Liver (tissue), 3 donors: ENCODE measurements around the gene SIX4.

Source experiments
- HNF4G ChIP-seq: IDR thresholded peaks from 2 replicates; pipeline ENCODE4 v1.6.1; 2016; ENCODE audit warnings: antibody characterized with exemption
- TF ChIP-seq, protein P1 (sequence below): fragments of 150-350 bp; IDR thresholded peaks from 2 replicates; pipeline ENCODE4 v1.5.1; 2017; ENCODE audit warnings: improper control_type of control experiment, low read depth, low read length; ENCODE audit not compliant: missing input control
- TF ChIP-seq, protein P2 (sequence below): IDR thresholded peaks from 2 replicates; pipeline ENCODE4 v1.6.1; 2016; ENCODE audit warnings: antibody characterized with exemption, mild to moderate bottlenecking
- donor health status: healthy.
- donor health status: healthy.

DNA sequence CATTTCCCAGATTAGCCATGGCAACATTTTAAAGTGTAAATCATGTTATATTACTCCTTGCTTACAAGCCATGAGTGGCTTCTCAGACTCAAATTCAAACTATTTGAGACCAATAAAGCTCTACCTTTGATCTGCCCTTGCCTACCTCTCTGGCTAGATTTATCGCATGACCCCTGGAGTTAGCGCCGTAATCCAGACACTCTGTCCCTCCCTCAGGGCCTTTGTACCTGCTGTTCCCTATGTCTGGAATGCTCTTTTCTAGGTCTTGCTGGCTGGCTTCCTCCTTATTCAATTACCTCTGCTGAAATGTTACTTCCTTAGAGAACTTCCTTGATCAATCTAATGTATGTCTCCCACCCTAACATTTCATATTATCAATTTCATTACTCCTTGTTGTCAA is 16.3 kb downstream of the SIX4 start:
- TF ChIP-seq, protein P1, sequence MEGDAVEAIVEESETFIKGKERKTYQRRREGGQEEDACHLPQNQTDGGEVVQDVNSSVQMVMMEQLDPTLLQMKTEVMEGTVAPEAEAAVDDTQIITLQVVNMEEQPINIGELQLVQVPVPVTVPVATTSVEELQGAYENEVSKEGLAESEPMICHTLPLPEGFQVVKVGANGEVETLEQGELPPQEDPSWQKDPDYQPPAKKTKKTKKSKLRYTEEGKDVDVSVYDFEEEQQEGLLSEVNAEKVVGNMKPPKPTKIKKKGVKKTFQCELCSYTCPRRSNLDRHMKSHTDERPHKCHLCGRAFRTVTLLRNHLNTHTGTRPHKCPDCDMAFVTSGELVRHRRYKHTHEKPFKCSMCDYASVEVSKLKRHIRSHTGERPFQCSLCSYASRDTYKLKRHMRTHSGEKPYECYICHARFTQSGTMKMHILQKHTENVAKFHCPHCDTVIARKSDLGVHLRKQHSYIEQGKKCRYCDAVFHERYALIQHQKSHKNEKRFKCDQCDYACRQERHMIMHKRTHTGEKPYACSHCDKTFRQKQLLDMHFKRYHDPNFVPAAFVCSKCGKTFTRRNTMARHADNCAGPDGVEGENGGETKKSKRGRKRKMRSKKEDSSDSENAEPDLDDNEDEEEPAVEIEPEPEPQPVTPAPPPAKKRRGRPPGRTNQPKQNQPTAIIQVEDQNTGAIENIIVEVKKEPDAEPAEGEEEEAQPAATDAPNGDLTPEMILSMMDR, result no peak
- TF ChIP-seq, protein P2, sequence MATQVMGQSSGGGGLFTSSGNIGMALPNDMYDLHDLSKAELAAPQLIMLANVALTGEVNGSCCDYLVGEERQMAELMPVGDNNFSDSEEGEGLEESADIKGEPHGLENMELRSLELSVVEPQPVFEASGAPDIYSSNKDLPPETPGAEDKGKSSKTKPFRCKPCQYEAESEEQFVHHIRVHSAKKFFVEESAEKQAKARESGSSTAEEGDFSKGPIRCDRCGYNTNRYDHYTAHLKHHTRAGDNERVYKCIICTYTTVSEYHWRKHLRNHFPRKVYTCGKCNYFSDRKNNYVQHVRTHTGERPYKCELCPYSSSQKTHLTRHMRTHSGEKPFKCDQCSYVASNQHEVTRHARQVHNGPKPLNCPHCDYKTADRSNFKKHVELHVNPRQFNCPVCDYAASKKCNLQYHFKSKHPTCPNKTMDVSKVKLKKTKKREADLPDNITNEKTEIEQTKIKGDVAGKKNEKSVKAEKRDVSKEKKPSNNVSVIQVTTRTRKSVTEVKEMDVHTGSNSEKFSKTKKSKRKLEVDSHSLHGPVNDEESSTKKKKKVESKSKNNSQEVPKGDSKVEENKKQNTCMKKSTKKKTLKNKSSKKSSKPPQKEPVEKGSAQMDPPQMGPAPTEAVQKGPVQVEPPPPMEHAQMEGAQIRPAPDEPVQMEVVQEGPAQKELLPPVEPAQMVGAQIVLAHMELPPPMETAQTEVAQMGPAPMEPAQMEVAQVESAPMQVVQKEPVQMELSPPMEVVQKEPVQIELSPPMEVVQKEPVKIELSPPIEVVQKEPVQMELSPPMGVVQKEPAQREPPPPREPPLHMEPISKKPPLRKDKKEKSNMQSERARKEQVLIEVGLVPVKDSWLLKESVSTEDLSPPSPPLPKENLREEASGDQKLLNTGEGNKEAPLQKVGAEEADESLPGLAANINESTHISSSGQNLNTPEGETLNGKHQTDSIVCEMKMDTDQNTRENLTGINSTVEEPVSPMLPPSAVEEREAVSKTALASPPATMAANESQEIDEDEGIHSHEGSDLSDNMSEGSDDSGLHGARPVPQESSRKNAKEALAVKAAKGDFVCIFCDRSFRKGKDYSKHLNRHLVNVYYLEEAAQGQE, result no peak
- no peak for TF ChIP-seq HNF4G
